Hypothalamus (tissue), 51 donors: ENCODE data around the gene BCAN.

Experiments
- DNase-seq, 51 donors: peaks; one replicate each; lab custom pipeline; 2025; lab: John Stamatoyannopoulos, UW

BCAN gene

GRCh38 chr1:156675210-156676113 lies 33.5 kb downstream of the BCAN start:
- peak in 2 of 51 donors; percentile 12 to 31 for DNase-seq

DNA sequence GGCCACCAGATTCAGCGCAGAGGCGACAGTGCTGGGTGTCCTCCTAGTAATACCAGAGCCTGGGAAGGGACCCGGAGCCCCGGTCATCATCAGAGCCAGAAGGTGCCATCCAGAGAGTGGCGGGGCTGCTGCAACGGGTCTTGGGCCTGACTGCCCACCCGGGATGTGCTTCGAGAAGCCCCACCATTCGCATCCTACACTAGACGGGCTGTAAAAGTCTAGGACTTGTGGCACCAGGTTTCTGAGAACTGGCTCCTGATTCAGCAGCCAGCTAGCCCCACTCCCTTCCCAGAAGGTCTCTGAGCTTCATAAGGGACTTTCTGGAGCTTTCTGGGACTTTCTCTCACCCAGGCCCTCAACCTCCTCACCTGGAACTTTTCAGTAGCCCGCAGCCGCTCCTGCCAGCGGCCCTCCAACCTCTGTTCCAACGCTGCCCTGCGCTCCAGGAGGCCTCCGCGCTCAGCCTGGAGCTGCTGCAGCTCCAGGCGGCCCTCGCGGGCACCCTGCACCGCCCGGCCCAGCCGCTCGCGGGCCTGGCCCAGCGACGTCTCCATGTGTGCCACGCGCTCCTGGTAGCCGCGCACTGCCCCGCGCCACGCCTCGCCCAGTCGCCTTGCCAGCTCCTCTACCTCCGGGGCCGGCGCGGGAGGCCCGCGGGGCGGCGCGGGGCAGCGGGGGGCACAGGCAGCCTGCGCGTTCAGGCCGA lies 34.4 kb downstream of the BCAN start:
- DNase-seq: peak in 1 of 51 donors; percentile 20

GRCh38 chr1:156676820-156677615 lies 35.1 kb downstream of the BCAN start, which contains the start of gene NES:
TSS of gene NES (minus strand) at chr1:156677407. CDS start at chr1:156677264, 143 bp downstream.
- DNase-seq: peak in 28 of 51 donors; percentile 18 to 75 (median 39)

- DNase-seq: peak in 38 of 51 donors; percentile 14 to 75 (median 46)
Observed at GRCh38 chr1:156677616-156678596, 36.0 kb downstream of the BCAN start.

- no peak for DNase-seq
Observed at GRCh38 chr1:156680056-156680455, 38.1 kb downstream of the BCAN start.

GRCh38 chr1:156681196-156681960 lies 39.5 kb downstream of the BCAN start:
- no peak for DNase-seq

GRCh38 chr1:156682166-156682890 lies 40.4 kb downstream of the BCAN start:
- DNase-seq: no peak

DNA sequence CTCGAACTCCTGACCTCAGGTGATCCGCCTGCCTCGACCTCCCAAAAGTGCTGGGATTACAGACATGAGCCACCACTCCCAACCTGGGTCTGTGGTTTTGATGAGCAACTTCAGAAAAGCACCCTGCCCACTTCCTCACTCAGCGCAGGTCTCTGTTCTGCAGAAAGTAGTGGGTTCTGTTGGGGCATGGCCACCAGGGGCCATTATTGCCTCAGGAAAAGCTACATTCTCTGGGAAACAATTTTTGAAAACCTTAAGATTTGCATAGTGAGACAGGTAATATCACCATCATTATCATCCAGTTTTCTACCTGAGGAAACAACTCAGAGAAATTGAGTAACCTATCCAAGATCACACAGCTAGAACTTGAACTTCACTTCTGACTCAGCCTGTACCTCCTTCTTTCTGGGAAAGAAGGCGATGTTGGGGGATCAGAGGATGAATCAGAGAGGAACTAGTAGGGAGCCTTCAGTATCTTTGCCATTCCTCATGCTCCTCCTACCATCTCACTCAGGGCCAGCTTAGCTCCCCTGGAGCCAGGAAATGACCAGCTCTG lies 42.4 kb downstream of the BCAN start:
- no peak for DNase-seq

DNA sequence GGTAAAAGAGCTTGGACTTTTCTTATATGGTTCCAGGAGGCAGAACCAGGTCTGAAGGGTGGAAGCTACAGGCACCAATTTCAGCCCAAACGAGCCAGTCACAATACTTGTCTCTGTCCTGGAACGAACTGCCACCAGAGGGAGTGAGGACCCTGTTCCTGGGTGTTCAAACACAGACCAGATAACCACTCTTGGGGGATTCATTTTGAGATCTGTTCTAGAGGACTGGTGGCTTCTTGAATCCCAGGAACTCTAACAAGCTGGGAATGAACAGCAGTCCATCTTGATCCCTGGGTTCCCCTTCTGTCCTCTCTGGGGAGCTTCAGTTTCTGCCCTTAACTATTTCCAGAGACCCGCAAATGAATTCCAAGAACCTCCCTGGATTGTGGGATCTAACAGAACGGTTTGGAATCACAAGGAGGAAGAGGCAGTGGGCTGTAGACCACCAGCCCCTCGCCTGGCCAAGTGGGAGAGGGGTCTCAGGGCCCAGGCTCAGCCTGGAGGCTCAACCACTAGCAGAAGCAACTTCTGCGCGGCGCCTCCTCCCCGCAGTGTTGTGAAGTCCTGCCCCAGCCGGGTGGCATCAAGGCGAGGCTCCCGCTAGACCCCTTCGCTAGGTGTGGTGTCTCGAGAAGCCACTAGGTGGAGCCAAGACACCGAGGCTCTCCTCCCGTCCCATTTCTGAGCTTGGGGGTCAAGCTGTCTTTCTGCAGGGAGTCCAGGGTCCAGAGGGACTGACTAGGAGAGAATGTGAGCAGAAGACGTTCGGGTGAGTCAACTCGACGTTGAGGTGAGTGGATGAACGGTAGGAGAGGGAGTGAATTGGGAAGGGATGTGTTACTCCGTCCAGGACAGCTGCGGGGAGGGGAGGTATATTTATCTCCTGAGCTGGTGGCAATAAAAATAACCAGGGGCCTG lies 47.4 kb downstream of the BCAN start:
- DNase-seq: peak in 40 of 51 donors; percentile 18 to 79 (median 48)

GRCh38 chr1:156689953-156690674 lies 48.2 kb downstream of the BCAN start:
- no peak for DNase-seq

GRCh38 chr1:156690675-156691036 lies 48.7 kb downstream of the BCAN start:
- no peak for DNase-seq

DNA sequence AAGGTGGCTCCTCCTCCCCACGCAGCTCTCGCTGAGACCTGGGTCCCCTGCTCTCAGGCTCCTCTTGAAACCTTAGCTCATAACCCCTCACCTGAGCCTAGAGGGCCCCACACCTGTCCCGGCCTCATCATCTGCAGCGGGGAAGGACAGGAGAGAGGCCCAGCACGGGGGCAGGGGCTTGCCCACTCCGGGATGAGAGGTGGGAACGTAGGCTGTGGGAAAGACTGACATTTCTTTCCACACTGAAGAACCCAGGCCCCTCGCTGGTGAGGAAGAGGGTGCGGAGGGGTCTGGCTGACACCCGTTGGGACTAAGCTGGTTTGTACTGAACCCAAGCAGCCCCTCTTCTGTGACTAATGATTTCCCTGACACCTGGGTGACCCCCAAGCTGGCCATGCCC lies 49.3 kb downstream of the BCAN start:
- DNase-seq: no peak

DNA sequence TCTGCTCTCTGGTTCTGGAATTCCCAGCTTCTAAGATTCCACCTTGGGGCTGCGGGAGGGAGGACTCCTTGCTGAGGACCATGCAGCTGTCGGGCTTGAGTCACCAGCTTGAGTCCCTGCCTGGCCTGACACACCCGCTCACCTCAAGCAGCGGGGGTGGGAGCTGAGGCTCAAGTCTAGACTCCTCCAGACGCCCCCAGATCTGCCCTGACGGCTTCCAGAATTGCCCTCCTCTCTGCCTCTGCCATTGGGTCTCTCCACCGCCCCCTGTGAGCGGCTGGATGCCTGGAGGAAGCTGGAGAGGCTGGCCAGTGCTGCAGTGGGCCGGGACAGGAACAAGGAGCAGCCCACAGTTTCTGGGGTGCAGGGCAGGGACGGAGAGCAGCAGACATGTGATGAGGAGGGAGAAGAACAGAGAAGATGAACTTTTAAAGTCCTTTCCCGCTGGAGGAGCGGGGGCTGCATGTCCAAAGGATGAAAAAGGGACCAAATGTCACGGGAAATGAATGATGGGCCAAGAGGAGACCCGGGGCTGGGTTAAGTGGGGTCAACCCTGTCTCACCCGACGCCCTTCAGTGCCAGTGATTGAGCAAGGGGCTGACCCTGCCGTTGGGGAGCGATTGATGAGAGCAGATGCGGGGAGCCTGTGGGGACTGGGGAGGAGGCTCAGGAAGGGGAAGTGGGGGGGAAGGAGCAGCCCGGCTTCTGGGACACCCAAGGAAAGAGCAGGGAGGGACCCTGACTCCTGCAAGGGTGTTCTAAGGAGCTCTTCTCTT lies 49.9 kb downstream of the BCAN start:
- no peak for DNase-seq

DNA sequence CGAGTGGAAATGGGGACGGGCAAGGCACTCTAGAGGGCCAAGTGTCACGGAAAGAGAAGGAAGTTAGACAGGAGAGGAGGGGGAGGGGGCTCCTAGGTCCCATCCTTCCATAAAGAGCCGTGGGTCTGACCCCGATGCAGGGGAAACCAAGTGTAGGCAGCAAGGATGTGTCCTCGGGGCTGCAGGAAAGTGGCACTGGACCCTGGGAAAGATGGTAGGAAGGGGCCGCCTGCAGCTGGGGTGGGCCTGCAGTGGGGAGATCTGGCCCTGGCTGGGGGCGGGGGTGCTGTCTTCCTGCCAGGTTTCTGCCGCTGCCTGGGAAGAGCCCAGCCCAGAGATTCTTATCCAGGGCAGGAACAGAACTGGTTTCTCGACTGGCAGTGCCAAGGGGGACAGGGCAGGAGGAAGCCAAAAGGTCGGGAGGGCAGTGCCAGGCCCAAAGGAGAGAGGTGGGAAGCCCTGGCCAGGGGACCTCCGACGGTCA lies 50.6 kb downstream of the BCAN start:
- DNase-seq: no peak
